ENCODE measurements around the gene GIGYF2.
"Not testable (repeated sequence)": the region's sequence is repeated elsewhere in the genome, so short reads cannot be mapped to it uniquely, and the experiment has no call there.

Gene GIGYF2

DNA sequence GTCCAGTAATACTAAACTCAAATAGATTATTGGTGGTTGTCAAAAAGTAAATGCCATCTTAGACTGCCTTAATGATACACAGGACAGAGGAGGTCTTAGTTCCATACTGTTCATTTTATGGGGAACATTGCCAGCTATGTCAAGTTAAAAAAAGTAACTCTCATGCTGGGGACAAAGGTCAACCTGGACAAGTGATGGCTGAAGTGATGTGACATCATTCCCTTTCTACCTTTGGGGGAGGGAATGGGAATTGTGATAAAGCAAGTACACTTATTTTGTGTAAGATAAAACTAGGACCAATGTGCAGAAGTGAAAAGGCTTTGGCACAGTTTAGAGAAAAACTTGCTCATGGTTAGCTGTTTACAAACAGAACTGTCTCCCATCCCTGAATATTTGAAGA, 148.9 kb downstream of the GIGYF2 start:
- H3K27ac ChIP-seq = no peak overlapping the region
- no peak for TF ChIP-seq CTCF (conservative IDR thresholded peaks at IDR 0.05)

DNA sequence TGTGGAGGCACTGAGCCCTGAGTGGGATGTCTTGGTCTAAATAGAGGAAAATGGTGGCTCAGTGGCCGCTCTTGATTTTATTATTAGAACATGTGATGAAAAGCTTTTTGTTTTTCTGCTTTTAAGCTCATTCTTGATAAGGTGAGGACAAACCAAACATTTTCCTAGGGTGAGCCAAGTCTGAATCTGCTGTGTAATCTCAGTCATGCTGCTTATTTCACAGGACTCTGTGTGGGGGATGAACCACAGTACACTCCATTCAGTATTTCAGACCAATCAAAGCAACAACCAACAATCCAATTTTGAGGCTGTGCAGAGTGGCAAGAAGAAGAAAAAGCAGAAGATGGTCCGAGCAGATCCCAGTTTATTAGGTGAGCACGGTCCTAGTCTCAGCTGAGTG, 152.9 kb downstream of the GIGYF2 start:
- H3K27ac ChIP-seq = no peak overlapping the region
- TF ChIP-seq CTCF (conservative IDR thresholded peaks at IDR 0.05) = no peak

DNA sequence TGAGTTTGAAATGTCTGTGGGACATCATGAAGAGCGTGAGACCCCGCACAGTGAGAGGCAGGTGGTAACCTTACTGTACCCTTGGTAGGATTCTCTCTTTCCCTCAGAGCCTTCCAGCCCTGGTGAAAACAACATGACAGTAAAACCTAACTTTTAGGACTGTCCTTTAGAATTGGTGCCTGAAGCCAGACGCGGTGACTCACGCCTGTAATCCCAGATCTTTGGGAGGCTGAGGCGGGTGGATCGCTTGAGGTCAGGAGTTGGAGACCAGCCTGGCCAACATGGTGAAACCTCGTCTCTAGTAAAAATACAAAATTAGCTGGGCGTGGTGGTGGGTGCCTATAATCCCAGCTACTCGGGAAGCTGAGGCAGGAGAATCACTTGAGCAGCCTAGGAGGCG, 154.9 kb downstream of the GIGYF2 start:
- H3K27ac ChIP-seq = not testable (repeated sequence)

DNA sequence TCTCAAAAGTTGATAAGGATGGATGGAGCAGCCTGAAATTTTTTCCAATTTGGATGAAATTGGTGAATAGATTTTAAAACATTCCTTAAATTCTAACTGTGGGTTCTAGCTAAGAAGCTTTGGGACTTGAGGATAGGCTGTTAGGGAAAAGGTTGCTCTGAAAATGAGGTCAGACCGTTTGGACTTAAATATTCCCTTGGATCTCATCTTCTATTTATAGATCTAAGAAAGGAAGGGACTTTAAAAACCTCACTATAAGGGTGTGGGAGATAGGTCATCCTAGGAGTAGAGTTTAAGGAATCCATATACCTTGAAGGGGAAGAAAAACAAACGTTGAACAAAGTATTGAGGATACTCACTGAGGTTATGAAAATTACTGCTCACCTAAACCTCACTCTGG, 155.5 kb downstream of the GIGYF2 start:
- H3K27ac ChIP-seq = no peak overlapping the region
- no peak for TF ChIP-seq CTCF (conservative IDR thresholded peaks at IDR 0.05)

DNA sequence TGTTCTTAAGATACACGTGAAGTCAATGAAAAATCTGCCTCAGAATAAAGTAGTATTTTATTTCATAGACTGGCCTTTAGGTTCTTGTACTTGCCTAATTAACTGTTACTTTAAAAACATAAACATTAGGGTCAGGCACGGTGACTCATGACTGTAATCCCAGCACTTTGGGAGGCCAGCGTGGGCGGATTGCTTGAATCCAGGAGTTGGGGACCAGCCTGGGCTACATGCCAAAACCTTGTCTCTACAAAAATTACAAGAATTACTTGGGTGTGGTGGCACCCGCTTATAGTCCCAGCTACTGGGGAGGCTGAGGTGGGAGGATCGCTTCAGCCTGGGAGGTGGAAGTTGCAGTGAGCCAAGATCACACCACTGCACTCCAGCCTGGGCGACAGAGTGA, 157.0 kb downstream of the GIGYF2 start:
- TF ChIP-seq CTCF (conservative IDR thresholded peaks at IDR 0.05) = no peak
- H3K27ac ChIP-seq = no peak overlapping the region

DNA sequence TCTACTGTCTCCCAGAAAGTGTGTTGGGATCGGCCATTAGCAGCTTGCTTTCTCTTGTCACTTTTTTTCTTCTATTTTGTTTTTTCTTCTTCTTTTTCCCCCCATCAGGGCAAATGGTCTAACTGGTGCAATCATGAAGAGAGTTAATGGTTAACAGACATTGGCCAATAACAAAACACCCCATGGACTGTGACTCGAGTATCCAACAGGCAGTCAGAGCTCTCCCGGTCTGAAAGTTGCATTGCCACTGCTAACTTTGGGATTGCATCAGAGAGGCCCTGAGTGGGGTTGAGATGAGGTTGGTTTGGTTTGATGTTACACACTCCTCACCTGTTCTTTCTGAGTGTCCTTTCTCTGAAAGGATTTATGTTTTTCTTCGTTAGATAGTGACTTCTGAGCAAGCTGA, 160.0 kb downstream of the GIGYF2 start:
- no peak overlapping the region for H3K27ac ChIP-seq
- TF ChIP-seq CTCF (conservative IDR thresholded peaks at IDR 0.05) = no peak

DNA sequence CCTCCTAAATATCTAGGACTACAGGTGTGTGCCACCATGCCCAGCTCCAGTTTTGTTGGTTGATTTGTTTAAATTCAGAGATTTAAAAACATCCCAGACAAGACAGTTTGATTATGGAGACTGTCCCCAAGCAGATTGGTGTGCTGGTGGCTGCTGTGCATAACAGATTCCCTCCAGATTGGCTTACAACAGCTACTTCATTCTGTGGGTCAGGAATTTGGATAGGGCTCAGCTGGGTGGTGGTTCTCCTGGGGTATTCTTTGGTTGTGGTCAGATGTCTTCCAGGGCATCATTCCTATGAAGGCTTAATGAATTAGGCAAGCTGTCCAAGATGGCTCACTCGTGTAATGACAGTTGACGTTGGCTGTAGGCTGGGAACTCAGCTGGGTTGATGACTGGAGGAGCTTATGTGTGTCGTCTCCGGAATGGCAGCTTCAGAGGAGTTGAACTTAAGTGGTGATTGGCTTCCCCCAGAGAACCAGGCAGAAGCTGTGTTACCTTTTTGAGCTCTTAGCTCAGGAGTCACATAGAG, 162.3 kb downstream of the GIGYF2 start:
- TF ChIP-seq CTCF (conservative IDR thresholded peaks at IDR 0.05) = no peak
- H3K27ac ChIP-seq = no peak overlapping the region

GRCh38 chr2:232860593-232861241, 163.6 kb downstream of the GIGYF2 start:
- no peak for TF ChIP-seq CTCF (conservative IDR thresholded peaks at IDR 0.05)
- H3K27ac ChIP-seq = no peak overlapping the region
